Stimulated activated CD4-positive, alpha-beta T cell treated with anti-CD3 and anti-CD28 coated beads, Interleukin-1b, Interleukin-23, amount 100 ng/mL, for 24 hours (primary cell): ENCODE results near the gene ASPA.
"Not testable (repeated sequence)": the region's sequence is repeated elsewhere in the genome, so short reads cannot be mapped to it uniquely, and the experiment has no call there.

Experiments used
- DNase-seq, 4 experiments: peaks; one replicate each; pipeline ENCODE4 v3.0.0-alpha.2; 2020; ENCODE audit warnings: low read depth in 4 of 4, low spot score in 1 of 4

Gene ASPA

GRCh38 chr17:3475812-3476610, at the start of gene ASPA:
Gene ASPA, plus strand, starts transcription at chr17:3475997. Its CDS starts 163 bp downstream, at chr17:3476160.
- DNase-seq = no peak

GRCh38 chr17:3433215-3433614, 42.6 kb upstream of the ASPA start:
- peak in 1 of 4 experiments; percentile 0 for DNase-seq

- DNase-seq = no peak
These were observed 42.1 kb upstream of the ASPA start, which contains the start of gene OR1E2 for GRCh38 chr17:3433741-3434140. Gene OR1E2, minus strand, starts transcription at chr17:3433841. Its CDS starts 0 bp downstream, at chr17:3433841.

GRCh38 chr17:3438368-3438767, 37.4 kb upstream of the ASPA start:
- no peak for DNase-seq

GRCh38 chr17:3440451-3440850, 35.3 kb upstream of the ASPA start:
- DNase-seq = no peak

- no peak for DNase-seq
These were observed 28.2 kb upstream of the ASPA start for GRCh38 chr17:3447625-3448024.

GRCh38 chr17:3448059-3448665, 27.6 kb upstream of the ASPA start:
- DNase-seq = no peak

- DNase-seq = not testable (repeated sequence)
These were observed 9.4 kb upstream of the ASPA start for GRCh38 chr17:3466355-3466754.

- DNase-seq = no peak
These were observed 6.3 kb upstream of the ASPA start for GRCh38 chr17:3469529-3469928.

GRCh38 chr17:3471599-3471998, 4.2 kb upstream of the ASPA start, which contains the start of gene SPATA22:
Gene SPATA22, minus strand, starts transcription at chr17:3471819. Its CDS starts 2,494 bp downstream, at chr17:3469325.
- DNase-seq = no peak

GRCh38 chr17:3472137-3472536, 3.7 kb upstream of the ASPA start:
- DNase-seq = no peak

GRCh38 chr17:3474212-3474611, 1.6 kb upstream of the ASPA start:
- no peak for DNase-seq

GRCh38 chr17:3475251-3475685, 529 bp upstream of the ASPA start:
- no peak for DNase-seq

- no peak for DNase-seq
These were observed 4.2 kb downstream of the ASPA start for GRCh38 chr17:3479988-3480387.

GRCh38 chr17:3482852-3483251, 7.1 kb downstream of the ASPA start:
- no peak for DNase-seq

- no peak for DNase-seq
These were observed 9.8 kb downstream of the ASPA start for GRCh38 chr17:3485481-3486068.

GRCh38 chr17:3497101-3497500, 21.3 kb downstream of the ASPA start:
- DNase-seq = no peak

- no peak for DNase-seq
These were observed 25.5 kb downstream of the ASPA start for GRCh38 chr17:3501344-3501743.

GRCh38 chr17:3502466-3502865, 26.7 kb downstream of the ASPA start:
- no peak for DNase-seq

- DNase-seq = no peak
These were observed 27.5 kb downstream of the ASPA start for GRCh38 chr17:3503285-3503684.

GRCh38 chr17:3505008-3505407, 29.2 kb downstream of the ASPA start:
- no peak for DNase-seq

- no peak for DNase-seq
These were observed 30.3 kb downstream of the ASPA start for GRCh38 chr17:3506054-3506453.
